NCI-H1092 (cell line): ENCODE results near the gene AXIN2.
"Not testable (repeated sequence)": the region's sequence is repeated elsewhere in the genome, so short reads cannot be mapped to it uniquely, and the experiment has no call there.

Experiments used
- DNase-seq: peaks from one replicate; lab custom pipeline; 2025; lab: John Stamatoyannopoulos, UW

Gene AXIN2

DNA sequence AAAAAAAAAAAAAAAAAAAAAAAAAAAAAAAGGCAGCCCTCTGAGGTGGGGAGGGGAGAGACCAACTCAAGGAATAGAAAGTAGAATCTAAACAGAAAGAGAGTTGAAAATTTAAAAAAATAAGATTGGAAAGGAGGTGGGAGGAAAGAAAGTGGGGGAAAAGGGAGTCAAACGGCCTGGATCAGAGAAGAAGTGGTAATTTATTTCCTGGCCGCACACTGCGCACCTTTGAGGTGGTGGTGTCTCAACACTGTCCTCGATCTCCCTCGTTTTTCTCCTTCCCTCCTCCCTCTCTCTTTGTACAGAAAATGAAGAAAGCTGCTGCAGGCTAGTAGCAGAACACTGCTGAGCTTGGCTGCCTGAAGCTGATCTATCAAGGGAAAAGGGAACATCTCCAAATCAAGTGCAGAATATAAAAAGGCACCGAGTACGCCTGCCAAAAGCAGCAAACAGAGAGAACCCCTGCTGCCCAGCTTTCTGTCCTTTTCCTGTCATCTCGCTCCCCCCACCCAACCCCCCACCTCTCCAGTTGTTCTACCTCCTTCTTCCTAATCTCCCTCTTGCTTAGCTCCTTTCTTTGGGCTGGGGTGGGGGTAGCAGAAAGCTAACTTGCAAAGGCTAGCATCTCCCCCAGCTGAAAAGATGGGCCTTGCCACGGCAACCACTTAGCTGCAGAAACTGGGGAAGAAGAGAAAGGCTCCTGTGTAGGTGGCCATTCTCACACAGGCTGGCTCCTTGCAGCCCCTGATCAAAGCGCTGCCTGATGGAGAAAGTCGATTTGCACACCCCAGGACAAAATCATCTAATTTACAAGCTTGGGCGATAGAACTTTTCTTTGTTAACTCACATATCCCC is 22.5 kb downstream of the AXIN2 start:
- no peak for DNase-seq

DNA sequence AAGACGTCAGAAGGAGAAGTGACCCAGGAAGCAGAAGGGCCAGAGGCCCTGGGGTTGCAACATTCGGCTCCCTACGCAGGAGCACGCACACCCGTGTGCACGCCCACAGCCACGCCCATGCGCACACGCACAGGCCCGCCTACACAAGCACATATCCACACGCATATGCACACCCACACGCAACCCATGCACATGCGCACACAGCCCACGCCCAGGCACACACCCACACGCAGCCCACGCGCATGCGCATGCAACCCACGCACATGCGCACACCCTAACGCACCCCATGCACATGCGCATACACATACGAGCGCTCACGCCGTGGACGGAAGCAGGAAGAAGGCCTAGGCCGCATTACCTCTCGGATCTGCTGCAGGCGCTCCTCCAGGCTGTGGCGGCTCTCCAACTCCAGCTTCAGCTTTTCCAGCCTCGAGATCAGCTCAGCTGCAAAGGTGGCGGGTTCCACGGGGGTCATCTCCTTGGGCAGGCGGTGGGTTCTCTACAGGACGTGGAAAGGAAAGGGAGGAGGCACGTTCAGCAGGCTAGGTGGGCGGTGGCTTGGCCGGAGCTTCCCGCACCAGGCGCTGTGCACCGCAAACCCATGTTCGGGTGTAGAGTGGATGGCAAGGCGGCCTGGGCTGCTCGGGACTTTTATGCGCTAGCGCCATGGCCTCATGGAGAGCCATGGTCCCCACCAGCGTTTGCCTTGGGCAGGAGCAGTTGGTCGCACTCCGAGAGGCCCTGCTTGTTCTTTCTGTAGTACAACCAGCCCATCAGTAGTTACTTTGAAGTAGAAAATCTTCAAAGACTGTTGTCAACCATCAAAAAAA is 23.4 kb downstream of the AXIN2 start:
- no peak for DNase-seq

DNA sequence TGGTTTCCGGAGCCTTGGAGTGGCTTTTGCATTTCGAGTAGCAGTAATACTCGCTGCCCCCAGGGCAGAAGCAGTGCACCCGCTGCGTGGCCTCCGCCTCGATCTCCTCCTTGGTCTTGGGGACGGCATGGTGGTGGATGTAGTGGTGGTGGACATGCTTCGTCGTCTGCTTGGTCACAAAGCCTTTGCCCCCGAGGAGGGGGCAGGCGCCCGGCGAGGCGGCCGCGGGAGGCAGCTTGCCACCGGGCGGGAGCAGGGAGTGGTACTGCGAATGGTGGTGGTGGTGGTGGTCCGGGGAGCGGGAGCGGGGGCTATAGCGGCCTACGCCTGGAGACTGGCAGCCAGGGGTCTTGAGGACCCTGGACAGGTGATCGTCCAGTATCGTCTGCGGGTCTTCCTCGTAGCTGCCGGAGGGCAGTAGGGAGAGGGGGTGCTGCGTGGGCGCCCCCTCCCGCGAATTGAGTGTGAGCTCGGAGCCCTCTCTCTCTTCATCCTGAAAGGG is 24.1 kb downstream of the AXIN2 start:
- no peak for DNase-seq

DNA sequence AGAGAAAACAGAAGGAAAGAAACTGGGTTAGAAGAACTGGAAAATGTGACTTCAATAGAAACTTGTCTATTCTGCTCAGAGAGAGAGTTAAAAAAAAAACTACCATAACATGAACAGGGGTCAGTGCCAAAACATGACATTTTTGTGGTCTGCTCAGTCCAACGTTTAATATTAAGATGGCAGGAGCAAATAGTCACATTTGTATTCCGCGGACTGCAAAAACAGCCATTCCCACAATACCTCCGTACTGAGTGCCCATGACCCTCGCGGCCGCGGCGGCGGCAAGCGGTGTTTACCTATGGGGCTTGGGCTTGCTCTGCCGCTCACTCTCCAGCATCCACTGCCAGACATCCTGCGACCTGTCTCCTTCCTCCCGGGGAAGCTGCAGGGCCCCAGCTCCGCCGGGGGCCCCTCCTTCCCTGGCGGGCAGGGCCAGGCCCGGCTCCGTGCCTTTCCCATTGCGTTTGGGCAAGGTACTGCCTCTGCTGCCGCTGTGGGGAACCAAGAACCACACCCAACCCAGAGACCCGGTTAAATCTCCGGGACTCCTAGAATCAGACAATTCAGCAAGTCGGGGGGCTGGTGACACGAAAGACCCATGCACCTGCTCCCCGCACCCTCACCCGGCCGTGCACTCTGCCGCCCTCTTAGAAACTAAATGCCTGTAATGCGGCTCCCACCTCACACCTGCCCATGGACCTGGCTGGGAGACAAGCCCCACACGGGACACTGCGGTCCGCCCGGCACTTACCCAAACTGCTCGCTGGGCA is 24.7 kb downstream of the AXIN2 start:
- DNase-seq = no peak

DNA sequence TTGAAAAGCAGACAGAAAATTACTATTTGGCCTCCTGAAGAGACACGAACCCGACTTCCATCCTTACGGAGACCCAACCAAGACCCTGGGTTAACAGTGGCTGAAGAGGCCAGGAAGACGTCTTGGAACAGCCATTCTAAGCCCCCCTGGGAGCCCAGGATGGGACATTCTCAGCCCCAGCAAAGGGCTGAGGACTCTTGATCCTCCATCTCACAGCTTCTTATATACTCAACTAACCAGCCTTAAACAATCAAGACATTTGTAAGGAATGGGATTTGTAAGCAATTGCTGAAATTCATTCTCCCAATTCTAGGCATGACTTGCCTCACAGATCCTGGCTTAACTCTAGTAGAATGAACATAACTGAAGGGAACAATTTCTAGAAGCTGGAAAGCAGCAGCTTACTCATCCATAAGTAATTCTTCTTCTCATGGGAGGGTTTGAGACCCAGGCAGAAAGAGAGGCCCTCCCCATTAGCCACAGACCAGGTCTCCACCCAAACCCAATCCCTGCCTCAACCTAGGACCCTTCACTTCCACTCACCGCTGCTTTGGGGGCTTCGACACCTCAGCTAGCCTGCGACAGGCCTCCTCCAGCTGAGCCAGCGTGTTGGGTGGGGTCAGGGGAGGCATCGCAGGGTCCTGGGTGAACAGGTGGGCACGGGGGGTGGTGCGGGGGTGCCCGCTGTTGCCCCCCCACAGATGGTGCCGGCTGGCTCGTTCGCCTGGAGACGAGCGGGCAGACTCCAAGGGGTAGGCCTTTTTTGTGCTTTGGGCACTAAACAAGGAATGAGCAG is 25.5 kb downstream of the AXIN2 start:
- DNase-seq = no peak

DNA sequence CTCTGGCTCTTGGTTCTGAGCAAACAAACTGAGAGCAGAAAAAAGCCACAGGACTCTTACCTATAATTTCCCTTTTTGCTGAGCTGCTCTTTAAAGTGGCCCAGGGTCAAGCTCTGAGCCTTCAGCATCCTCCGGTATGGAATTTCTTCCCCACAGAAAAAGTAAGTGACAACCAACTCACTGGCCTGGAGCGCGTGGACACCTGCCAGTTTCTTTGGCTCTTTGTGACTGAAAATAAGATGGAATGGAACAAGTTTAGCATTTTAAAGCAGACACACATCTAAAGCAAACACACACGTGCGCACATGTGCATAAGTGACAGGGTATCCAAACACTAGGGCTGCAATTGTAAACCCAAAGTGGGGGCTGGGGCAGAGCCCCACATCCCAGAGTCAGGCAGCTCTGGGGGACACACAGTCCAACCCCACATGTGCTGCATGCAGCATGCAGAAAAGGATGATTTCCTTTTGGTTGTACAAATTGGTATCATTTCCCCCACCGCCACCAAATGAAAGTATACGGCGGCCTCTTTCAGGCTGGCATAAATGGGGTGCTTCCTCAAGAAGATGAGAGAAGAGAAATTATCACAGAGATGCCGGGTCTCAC is 27.5 kb downstream of the AXIN2 start:
- no peak for DNase-seq

DNA sequence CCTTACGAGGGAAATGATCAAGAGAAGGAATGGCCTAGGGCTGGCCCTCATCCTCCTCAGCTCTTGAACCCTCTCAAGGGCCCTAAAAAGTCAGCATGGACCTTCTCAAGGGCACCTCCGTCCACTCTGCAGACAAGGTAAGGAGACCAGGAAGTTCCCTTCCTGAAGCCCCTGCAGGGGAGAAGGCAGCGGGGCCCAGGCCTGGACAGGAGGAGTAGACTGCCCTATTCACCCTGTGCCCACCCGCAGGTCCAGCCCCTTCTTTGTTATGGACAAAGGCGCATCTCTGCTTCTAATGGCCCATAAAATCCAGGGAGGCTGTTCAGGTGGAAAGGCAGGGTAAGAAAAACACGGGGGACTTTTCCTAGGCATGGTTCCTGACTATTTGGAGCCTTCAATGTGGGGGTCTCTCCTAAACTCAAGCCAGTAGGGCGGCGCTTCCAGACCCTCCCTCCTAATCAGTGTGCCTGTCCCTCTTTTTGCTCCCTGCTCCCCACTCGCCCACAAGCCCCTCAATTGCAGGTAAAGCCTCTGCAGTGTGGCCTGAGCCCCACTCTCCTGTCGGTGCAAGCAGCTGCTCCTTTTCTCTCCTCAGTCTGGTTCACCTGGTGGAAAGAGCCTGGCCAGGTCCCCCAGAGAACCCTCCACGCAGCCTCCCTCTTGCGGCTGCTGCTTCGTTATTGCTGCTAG is 28.2 kb downstream of the AXIN2 start:
- no peak for DNase-seq

DNA sequence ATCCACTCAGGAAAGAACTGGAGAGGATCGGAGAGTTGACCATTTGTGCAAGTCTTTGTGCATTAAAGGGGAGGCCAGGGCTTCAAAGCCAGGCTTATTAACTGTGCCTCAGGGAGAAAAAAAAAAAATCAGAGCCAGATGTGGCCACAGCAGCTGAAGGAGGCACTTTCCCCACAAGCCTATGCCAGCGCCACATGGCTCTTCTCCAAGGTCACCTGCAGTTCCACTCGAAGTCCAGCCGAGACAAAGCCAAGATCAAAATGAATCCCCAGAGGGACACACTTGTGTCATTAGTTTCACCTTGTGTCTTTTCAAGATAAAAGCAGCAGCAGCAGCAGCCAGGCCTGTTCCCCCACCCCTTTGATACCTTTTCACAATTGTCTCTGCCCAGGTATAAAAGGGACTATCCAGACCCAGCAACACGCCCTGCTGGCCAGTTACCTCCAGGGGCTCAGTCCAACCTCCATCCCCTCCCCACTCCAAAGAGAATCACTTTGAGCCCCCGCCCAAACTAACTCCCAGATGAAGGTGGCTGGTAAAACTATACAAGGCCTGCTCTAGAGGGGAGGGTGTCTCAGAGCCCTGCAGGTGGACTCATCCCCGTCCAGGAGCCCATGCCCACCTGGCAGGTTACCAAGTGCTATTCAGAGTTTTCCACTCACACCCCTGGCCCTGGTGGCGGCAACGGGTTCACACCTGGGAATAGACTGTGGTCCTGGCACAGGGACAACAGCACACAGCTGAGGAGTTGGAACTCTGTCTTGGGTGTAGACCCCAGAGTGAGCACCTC is 29.2 kb downstream of the AXIN2 start:
- DNase-seq = peak; percentile 15

DNA sequence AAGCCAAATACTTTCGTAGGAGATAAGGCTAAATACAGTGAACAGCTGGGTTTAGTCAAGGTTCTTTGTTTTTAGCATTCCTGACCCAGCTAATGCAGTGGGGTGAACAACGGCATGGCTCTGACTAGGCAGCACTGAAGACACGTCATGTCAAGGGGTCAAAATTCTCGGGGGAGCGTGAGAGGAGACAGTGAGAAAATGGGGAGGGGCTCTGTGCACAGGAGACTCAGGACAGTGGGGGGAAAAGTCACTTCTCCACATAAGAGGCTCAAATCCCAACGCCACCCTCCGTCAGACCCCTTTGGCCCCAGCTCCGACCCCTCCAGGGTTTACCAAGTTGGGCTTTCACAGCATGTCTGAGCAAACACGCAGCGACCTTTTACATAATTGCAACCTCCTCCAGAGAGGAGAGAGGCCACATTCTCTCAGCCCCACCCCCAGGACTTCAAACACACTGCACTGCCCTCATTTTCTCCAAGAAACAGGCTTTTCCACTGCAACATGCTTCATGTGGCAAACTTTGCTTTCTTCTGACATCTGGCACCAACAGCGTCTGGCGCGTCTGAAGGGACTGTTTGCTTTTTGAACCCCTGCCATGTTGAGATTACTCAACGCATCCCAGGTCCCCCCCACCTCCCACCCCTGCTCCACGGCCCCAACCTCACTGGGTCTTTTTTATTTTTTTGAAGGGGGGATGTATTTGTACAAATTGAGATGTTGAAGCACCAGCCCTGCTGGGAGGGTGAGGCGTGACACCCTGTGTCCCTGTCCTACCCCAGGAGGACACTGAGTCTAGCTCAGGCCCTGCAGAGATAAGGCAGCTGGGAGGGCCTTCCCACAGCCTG is 30.0 kb downstream of the AXIN2 start:
- DNase-seq = no peak

DNA sequence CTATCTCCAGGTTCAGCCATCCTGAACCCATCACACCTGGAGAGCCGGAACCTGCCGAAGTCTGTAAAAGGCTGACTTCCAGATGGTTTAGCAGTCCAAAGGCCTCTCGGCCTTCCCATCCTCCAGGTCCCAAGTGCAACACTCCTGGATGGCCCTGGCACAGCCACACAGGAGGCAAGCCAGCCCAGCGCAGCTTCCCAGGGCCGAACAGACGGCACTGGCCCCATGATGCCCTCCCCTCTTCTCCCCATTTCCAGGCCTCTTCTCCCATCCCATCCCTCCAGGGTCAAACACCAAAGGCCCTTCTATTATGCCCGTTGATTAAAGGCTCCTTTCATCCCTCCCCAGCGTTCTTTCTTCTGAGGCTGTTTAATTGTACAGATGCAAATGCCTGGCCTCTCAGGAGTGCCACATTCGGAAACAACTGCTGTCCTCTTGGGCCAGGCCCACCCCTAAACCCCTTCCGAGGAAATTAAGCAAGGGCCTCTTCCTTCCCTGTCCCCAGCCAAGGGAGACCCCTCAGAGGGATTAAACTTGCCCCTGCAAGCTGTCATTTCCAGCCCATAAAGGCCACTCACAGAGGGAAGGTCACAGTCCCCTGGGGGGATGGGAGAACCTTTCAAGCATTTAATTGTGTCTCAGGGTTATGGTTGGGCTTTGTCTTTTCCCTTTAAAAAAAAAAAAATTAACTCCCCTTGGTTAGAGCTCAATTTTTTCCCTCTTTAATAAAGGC is 30.8 kb downstream of the AXIN2 start:
- no peak for DNase-seq

DNA sequence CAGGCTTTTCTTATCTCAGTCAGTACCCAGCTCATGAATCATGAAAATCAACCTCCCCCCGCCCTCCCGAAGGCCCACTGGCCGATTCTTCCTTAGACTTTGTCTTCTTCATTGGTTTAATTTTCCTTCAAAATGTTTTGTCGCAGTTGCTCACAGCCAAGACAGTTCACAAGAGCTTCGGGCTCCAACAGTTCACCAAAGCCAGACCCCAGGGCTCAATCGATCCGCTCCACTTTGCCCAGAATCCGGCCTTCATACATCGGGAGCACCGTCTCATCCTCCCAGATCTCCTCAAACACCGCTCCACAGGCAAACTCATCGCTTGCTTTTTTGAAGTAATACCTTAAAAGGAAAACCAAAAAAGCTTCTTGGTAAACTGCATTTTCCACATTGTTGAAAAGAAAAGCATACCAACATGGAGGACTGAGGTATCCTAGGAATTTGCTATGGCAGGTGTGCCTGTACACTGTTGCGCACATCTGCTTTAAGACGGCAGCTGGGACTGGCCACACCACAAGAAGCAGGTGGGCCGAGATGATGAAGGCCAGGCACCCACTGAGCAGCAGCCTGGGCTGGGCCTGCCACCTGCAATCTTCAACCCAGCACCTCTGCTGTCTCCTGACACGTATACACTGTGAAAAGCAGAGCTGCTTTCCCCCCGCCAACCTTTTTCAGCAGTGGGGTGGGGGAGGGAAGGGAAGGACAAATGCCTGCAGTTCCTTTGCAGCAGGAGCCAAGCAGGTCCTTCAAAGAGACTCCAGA is 31.5 kb downstream of the AXIN2 start:
- no peak for DNase-seq

DNA sequence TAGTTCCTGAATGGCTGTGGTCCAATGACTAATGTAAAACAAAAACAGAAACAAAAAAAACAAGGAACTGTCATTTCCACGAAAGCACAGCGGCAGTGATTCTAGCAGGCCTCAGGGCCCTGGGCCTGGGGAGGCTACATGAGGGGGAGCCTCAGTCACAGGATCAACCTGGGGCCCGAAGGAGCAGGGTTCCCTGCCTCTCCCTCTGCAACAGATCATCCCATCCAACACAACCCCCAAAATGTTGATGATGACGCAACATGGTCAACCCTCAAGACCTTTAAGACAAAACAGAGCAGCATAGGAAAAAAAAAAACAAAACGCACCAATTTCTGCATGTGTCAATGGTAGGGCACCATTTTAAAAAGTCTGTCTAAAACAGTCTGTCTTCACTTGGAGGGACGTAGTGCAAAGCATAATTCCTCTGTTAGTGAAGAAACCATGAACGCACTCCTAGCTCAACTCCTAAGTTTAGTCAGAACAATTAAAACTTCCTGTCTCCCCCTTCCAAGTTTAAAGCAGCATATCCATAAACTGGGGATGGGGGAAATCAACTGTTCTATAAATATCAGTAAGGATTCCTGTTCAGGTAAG is 32.3 kb downstream of the AXIN2 start:
- DNase-seq = no peak

DNA sequence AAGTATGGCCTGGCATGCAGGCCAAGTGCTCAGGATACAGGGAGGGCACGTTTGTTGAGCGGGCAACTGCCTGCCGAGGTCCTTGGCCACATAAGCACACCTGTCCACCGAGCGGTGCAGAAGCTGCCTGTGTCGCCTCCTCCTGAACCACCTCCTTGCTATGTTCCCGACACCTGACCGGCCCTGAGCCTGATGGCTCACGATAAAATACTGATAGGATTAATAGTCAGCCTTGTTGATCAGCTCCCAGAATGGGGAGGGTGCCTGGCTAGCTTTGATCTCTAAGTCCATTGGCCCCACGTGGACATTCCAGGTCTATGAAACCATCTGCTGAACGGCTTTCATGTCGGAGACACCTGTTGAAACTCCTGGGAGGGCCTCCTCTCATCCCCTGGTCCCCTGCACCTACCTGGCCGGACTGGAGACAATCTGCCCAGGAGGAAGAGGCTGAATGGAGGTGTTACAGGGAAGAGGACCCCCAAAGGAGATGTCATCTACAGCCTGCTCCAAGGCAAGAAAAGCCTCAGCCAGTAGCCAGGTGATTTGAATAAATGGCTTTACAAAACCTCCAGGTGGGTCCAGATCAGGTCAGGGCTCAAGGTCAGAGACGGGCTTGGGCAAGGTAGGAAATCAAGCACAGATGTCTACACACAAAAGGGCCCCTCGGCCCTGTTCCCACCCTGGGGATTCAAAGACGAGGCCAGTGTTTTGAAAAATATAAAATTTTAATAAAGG is 33.4 kb downstream of the AXIN2 start:
- no peak for DNase-seq

DNA sequence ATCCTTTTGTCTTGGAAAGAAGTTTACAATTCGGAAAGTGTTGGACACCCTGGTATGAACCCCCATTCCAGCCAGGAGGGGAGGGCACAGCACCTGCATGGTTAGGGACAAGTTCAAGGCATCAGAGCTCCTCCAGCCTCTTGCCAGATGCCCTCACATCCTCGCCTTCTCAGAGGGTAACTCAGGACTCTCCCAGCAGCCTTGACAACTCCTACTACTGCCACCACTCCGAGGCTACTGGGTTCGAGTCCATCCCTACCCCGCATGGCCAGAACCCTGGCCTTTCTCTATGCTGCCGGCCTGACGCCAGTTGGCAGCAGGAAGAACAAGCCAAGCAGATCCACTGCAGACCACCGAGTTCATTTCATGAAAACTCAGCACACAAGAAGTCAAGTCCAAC is 34.1 kb downstream of the AXIN2 start:
- DNase-seq = no peak

DNA sequence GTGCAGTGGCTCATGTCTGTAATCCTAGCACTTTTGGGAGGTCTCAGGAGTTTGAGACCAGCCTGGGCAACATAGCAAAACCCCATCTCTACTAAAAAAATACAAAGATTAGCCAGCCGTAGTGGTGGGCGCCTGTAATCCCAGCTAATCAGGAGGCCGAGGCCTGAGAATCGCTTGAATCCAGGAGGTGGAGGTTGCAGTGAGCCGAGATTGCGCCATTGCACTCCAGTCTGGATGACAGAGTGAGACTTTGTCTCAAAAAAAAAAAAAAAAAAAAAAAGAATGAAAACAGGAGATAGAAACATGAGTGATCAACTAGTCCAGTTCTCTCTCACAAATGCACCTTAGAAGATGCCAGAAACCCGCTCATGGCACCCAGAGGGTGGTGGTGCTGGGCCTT is 34.6 kb downstream of the AXIN2 start:
- DNase-seq = not testable (repeated sequence)
